WERI-Rb-1 (cell line): ENCODE results near the gene CHMP1A.
"Not testable (repeated sequence)": the region's sequence is repeated elsewhere in the genome, so short reads cannot be mapped to it uniquely, and the experiment has no call there.

ENCODE experiments used
- DNase-seq: peaks from one replicate; pipeline ENCODE4 v3.0.0-alpha.2; 2020
- H3K27ac ChIP-seq: fragments of 250-450 bp; sonication (Bioruptor Pico); 2 replicates; pipeline ENCODE4 v1.5.1; 2020; ENCODE audit warnings: mild to moderate bottlenecking, moderate library complexity
- H3K27me3 ChIP-seq: fragments of 250-450 bp; sonication (Bioruptor Pico); 2 replicates; pipeline ENCODE4 v1.5.1; 2021; ENCODE audit warnings: mild to moderate bottlenecking, low read depth, moderate library complexity; ENCODE audit not compliant: insufficient read depth, severe bottlenecking
- H3K36me3 ChIP-seq: fragments of 250-450 bp; sonication (Bioruptor Pico); 2 replicates; pipeline ENCODE4 v1.5.1; 2020; ENCODE audit warnings: mild to moderate bottlenecking, moderate library complexity
- H3K4me3 ChIP-seq: 2 replicates; pipeline ENCODE4 v1.5.1; 2011; ENCODE audit warnings: low read depth, mild to moderate bottlenecking, control low read depth, low read length
- H3K9me3 ChIP-seq: fragments of 250-450 bp; sonication (Bioruptor Pico); 2 replicates; pipeline ENCODE4 v1.5.1; 2021; ENCODE audit warnings: mild to moderate bottlenecking, moderate library complexity; ENCODE audit not compliant: severe bottlenecking
- TF ChIP-seq, protein P1 (sequence below): IDR thresholded peaks from 2 replicates; pipeline ENCODE4 v1.5.1; 2011; ENCODE audit warnings: low read depth, mild to moderate bottlenecking, control low read depth, inconsistent platforms, low read length

The CHMP1A gene

DNA sequence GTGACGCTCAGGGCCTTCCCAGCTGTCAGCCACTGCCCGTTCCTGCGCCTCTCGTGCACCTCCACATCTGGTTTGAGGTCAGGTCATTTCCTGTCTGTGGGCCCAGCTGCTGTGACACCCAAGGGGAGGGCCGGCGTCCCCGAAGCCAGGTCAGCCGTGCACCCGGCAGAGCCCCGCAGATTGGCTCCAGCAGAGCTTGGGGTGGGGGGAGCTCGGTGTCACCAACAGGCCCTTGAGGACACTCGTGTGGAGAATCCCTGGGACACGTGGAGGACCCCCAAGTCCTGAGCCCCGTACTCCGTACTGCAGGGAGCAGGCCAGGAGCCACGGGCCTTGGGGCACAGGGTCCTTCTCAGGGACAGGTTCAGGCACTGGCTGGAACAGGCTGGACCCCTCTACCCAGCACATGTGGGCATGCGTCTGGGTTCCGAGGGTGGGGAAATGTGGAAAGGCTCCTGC lies 39.2 kb upstream of the CHMP1A start:
- peak overlapping the region; percentile 23; the same call in 1 of the 2 replicates for H3K27ac ChIP-seq
- no peak overlapping the region for H3K4me3 ChIP-seq
- no peak for DNase-seq
- H3K9me3 ChIP-seq: no peaks in the 10 kb centered on the region
- TF ChIP-seq, protein P1, sequence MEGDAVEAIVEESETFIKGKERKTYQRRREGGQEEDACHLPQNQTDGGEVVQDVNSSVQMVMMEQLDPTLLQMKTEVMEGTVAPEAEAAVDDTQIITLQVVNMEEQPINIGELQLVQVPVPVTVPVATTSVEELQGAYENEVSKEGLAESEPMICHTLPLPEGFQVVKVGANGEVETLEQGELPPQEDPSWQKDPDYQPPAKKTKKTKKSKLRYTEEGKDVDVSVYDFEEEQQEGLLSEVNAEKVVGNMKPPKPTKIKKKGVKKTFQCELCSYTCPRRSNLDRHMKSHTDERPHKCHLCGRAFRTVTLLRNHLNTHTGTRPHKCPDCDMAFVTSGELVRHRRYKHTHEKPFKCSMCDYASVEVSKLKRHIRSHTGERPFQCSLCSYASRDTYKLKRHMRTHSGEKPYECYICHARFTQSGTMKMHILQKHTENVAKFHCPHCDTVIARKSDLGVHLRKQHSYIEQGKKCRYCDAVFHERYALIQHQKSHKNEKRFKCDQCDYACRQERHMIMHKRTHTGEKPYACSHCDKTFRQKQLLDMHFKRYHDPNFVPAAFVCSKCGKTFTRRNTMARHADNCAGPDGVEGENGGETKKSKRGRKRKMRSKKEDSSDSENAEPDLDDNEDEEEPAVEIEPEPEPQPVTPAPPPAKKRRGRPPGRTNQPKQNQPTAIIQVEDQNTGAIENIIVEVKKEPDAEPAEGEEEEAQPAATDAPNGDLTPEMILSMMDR: no peak
- no peaks in the 10 kb centered on the region for H3K27me3 ChIP-seq
- H3K36me3 ChIP-seq: no peaks in the 10 kb centered on the region; the same call in 1 of the 2 replicates

DNA sequence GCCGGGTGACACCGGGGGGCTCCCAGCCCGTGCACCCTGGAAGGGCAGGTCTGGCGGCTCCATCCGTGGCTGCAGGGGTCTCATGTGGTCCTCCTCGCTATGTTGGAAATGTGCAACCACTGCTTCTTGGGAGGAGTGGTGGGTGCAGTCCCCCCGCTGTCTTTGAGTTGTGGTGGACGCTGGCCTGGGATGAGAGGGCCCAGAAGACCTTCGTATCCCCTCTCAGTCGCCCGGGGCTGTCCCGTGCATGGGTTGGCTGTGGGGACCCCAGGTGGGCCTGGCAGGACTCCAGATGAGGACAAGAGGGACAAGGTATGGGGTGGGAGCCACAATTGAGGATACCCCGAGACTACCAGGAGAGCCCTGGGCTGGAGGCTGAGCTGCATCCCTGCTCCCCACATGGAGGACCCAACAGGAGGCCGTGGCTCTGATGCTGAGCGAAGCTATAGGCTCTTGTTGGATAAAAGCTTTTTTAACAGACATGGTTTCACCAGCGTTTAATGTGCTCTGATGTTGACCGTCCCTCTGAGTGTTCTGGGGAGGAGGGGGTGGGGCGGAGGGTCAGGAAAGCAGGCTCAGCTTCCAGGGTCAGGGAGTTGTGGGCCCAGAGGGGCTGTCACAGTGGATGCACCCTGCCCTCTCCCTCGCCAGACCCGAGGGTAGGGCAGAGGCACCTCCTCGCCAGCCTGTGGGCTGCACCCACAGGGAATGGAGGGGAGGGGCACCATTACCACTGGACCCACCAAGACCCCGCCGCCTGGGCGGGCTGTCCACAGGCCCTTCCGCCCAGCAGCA lies 38.6 kb upstream of the CHMP1A start:
- Histone ChIP-seq H3K27ac (no peak overlapping the region), H3K9me3 (no peaks in the 10 kb centered on the region), H3K4me3 (no peak overlapping the region), H3K27me3 (no peaks in the 10 kb centered on the region), H3K36me3 (peaks cover 2% of the 10 kb centered on the region; the same call in 1 of the 2 replicates)
- TF ChIP-seq, protein P1: no peak
- no peak for DNase-seq

DNA sequence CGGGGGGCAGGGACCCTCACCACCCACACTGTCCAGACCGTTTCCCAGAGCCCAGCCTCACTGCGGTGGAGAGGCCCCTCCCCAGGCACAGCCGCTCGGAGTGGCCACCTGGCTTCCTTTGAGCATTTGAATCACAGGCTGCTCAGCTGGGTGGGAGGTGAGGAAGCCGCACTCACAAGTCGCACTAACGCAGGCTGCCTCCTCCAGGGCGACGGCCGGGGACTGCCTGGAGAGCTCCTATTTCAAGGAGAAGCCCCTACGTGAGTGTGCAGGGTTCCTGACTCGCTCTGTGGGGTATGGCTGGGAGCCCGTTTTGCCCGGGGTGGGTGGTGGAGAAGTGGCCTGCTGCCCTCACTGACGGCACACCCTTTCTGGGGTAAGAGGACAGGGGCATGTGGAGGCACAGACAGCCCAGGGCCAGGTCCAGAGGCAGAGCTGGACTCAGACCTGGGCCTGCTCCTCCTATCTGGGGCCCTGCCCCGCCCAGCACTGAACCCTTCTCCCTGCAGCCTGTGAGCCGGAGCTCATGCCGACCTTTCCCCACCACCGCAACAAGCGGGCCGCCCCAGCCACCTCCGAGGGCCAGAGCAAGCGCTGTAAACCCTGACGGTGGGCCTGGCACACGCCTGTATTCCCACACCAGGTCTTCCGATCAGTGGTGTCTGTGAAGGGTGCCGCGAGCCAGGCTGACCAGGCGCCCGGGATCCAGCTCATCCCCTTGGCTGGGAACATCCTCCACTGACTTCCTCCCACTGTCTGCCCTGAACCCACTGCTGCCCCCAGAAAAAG lies 37.8 kb upstream of the CHMP1A start:
- Histone ChIP-seq H3K27ac (no peak overlapping the region), H3K4me3 (no peak overlapping the region), H3K9me3 (no peaks in the 10 kb centered on the region), H3K27me3 (no peaks in the 10 kb centered on the region), H3K36me3 (peaks cover 5% of the 10 kb centered on the region; the same call in 1 of the 2 replicates)
- DNase-seq: no peak
- TF ChIP-seq, protein P1: no peak

DNA sequence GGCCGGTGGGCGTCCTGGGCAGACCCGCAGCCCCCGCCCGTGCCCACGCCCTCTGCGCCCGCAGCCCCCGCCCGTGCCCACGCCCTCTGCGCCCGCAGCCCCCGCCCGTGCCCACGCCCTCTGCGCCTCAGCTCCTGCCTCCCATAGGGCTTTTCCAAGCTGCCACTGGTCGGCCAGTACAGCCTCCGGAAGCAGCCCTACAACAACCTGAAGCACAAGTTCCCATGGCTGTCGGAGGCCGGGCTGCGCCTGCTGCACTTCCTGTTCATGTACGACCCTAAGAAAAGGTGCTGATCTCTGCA lies 37.2 kb upstream of the CHMP1A start:
- H3K27me3 ChIP-seq, H3K36me3 ChIP-seq, DNase-seq, H3K4me3 ChIP-seq, H3K9me3 ChIP-seq, H3K27ac ChIP-seq: not testable (repeated sequence)

DNA sequence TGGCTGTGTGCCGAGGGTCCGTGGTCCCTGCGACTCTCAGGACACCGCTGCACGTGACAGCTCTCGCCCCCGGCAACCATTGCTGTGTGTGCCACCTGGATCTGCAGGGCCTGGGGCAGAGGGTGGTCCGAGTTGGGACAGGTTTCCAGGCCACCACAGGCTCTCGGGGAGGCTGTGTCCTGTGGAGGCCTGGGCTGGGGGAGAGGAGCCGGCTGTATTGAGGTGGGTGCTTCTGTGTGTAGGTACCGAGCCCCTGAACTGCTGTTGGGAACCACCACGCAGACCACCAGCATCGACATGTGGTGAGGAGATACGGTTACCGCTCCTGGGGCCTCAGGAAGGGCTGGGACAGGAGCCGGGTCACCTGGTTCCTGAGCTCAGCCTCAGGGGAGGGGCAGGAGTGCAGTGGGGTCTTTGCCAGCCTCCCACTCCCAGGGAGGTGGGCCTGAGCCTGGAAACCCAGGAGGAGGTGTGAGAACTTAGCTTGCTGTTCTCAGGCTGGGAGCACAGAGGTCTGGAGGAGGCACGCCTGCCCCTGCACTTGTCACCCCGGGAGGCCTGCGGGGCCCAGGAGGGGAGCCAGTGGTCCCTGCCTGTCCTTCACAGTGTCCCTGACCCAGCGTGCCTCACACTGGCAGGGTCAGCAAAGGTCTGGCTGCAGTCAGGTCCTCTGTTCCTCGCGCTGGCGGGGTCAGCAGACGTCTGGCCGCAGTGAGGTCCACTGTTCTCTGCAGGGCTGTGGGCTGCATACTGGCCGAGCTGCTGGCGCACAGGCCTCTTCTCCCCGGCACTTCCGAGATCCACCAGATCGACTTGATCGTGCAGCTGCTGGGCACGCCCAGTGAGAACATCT lies 36.6 kb upstream of the CHMP1A start:
- H3K9me3 ChIP-seq: no peaks in the 10 kb centered on the region
- no peak overlapping the region for H3K4me3 ChIP-seq
- TF ChIP-seq, protein P1: no peak
- no peaks in the 10 kb centered on the region for H3K27me3 ChIP-seq
- no peak overlapping the region for H3K27ac ChIP-seq
- peaks cover 8% of the 10 kb centered on the region; the same call in 1 of the 2 replicates for H3K36me3 ChIP-seq
- no peak for DNase-seq
